Suprapubic skin (tissue), 4 donors: Measurements from ENCODE around the gene SZT2. TPM values are rescaled to one million over a fixed set of nuclear protein-coding genes. Genes with fewer than 3 reads are reported as not detected.

ENCODE experiments used
- DNase-seq, 2 donors: peaks; one replicate each; pipeline ENCODE4 v3.0.0-alpha.2; 2019; ENCODE audit warnings: low spot score in 2 of 2
- H3K27ac ChIP-seq: fragments of 200-600 bp; sonication (generic); one replicate; pipeline ENCODE4 v1.5.1; 2019
- H3K27me3 ChIP-seq: fragments of 200-600 bp; sonication (generic); one replicate; pipeline ENCODE4 v1.5.1; 2019
- H3K36me3 ChIP-seq: fragments of 200-600 bp; sonication (generic); one replicate; pipeline ENCODE4 v1.5.1; 2019
- H3K4me1 ChIP-seq: fragments of 200-600 bp; sonication (generic); one replicate; pipeline ENCODE4 v1.5.1; 2019
- H3K4me3 ChIP-seq: fragments of 200-600 bp; sonication (generic); one replicate; pipeline ENCODE4 v1.5.1; 2019; ENCODE audit warnings: mild to moderate bottlenecking
- H3K9me3 ChIP-seq: fragments of 200-600 bp; sonication (generic); one replicate; pipeline ENCODE4 v1.5.1; 2019
- CTCF ChIP-seq, 2 donors: fragments of 200-600 bp in 1 of 2; fragments of 450-650 bp in 1 of 2; sonication (generic) in 1 of 2; IDR thresholded peaks; one replicate each; pipeline ENCODE4 v1.5.1; 2016 to 2019; ENCODE audit warnings: antibody characterized with exemption in 2 of 2, mild to moderate bottlenecking in 1 of 2, moderate library complexity in 1 of 2
- EP300 ChIP-seq: sonication (generic); formaldehyde crosslinking; IDR thresholded peaks from one replicate; pipeline ENCODE4 v1.6.1; 2017; ENCODE audit warnings: antibody characterized with exemption
- POLR2A ChIP-seq, 2 donors: fragments of 450-650 bp; IDR thresholded peaks; one replicate each; pipeline ENCODE4 v1.6.1; 2017; ENCODE audit warnings: antibody characterized with exemption in 2 of 2, mild to moderate bottlenecking in 2 of 2, moderate library complexity in 2 of 2
- POLR2AphosphoS5 ChIP-seq, 3 donors: sonication (generic); formaldehyde crosslinking; IDR thresholded peaks; one replicate each; pipeline ENCODE4 v1.6.1; 2017; ENCODE audit warnings: antibody characterized with exemption in 3 of 3
- WGBS: methylation state at CpG from one replicate; pipeline ENCODE4 v1.1.5; 2018; 5-methylcytosine and 5-hydroxymethylcytosine counted together
- total RNA-seq, 4 donors: library from RNA; depleted of rRNA; stranded (reverse); fragments of >200 nt; gene quantifications; one replicate each; pipeline ENCODE4 v1.1.0, GENCODE V29; 2016

SZT2 gene
- total RNA-seq, 4 donors from 2014 or later, result 44.2 to 132 (median 65.5) TPM

- no peak overlapping the region for H3K27ac ChIP-seq
- peak in 1 of 2 donors; percentile 30 for DNase-seq
- 98% methylated on average over 8 of the region's 8 CpGs for WGBS
- no peaks in the 10 kb centered on the region for H3K9me3 ChIP-seq
- no peak overlapping the region for H3K4me3 ChIP-seq
- no peak for TF ChIP-seq EP300
- no peak for TF ChIP-seq CTCF (IDR thresholded peaks at IDR 0.05)
- no peak for TF ChIP-seq POLR2AphosphoS5 (IDR thresholded peaks at IDR 0.05)
- TF ChIP-seq POLR2A (IDR thresholded peaks at IDR 0.05), result no peak
- H3K36me3 ChIP-seq, result peaks cover 82% of the 10 kb centered on the region
- H3K27me3 ChIP-seq, result no peaks in the 10 kb centered on the region
- H3K4me1 ChIP-seq, result peaks cover 10% of the 10 kb centered on the region
Observed at GRCh38 chr1:43438576-43438952, 48.9 kb downstream of the SZT2 start.

- H3K36me3 ChIP-seq, result peaks cover 82% of the 10 kb centered on the region
Observed at GRCh38 chr1:43438953-43439581, 49.4 kb downstream of the SZT2 start.

GRCh38 chr1:43439781-43440180 lies 50.1 kb downstream of the SZT2 start:
- peaks cover 84% of the 10 kb centered on the region for H3K36me3 ChIP-seq
- WGBS, result 91% methylated on average over 5 of the region's 7 CpGs
- DNase-seq, result peak in 1 of 2 donors; percentile 39
- H3K4me3 ChIP-seq, result no peak overlapping the region
- no peaks in the 10 kb centered on the region for H3K9me3 ChIP-seq
- H3K4me1 ChIP-seq, result peaks cover 10% of the 10 kb centered on the region
- H3K27ac ChIP-seq, result no peak overlapping the region
- TF ChIP-seq CTCF (IDR thresholded peaks at IDR 0.05) (no peak), EP300 (no peak), POLR2AphosphoS5 (IDR thresholded peaks at IDR 0.05) (no peak), POLR2A (IDR thresholded peaks at IDR 0.05) (no peak)
- H3K27me3 ChIP-seq, result no peaks in the 10 kb centered on the region

More at GRCh38 chr1:43438953-43439581, 49.4 kb downstream of the SZT2 start:
- no peaks in the 10 kb centered on the region for H3K27me3 ChIP-seq
- peaks cover 10% of the 10 kb centered on the region for H3K4me1 ChIP-seq
- 89% methylated on average over 10 of the region's 10 CpGs for WGBS
- TF ChIP-seq CTCF (IDR thresholded peaks at IDR 0.05) (no peak), POLR2A (IDR thresholded peaks at IDR 0.05) (no peak), POLR2AphosphoS5 (IDR thresholded peaks at IDR 0.05) (no peak), EP300 (no peak)
- no peak overlapping the region for H3K27ac ChIP-seq
- no peaks in the 10 kb centered on the region for H3K9me3 ChIP-seq
- H3K4me3 ChIP-seq, result no peak overlapping the region
- DNase-seq, result peak; percentile 55 to 67

GRCh38 chr1:43440358-43440757 lies 50.7 kb downstream of the SZT2 start:
- 86% methylated on average over 7 of the region's 7 CpGs for WGBS
- H3K27ac ChIP-seq, result no peak overlapping the region
- H3K4me1 ChIP-seq, result peaks cover 5% of the 10 kb centered on the region
- H3K27me3 ChIP-seq, result no peaks in the 10 kb centered on the region
- H3K4me3 ChIP-seq, result no peak overlapping the region
- DNase-seq, result peak in 1 of 2 donors; percentile 46
- peaks cover 85% of the 10 kb centered on the region for H3K36me3 ChIP-seq
- no peak for TF ChIP-seq POLR2AphosphoS5 (IDR thresholded peaks at IDR 0.05)
- TF ChIP-seq POLR2A (IDR thresholded peaks at IDR 0.05), result no peak
- TF ChIP-seq CTCF (IDR thresholded peaks at IDR 0.05), result no peak
- no peak for TF ChIP-seq EP300
- no peaks in the 10 kb centered on the region for H3K9me3 ChIP-seq

- no peaks in the 10 kb centered on the region for H3K27me3 ChIP-seq
- WGBS, result 92% methylated on average over 11 of the region's 15 CpGs
- DNase-seq, result peak in 1 of 2 donors; percentile 40
- TF ChIP-seq POLR2AphosphoS5 (IDR thresholded peaks at IDR 0.05), result no peak
- no peak for TF ChIP-seq POLR2A (IDR thresholded peaks at IDR 0.05)
- TF ChIP-seq EP300, result no peak
- no peak for TF ChIP-seq CTCF (IDR thresholded peaks at IDR 0.05)
- H3K4me1 ChIP-seq, result peaks cover 3% of the 10 kb centered on the region
- no peaks in the 10 kb centered on the region for H3K9me3 ChIP-seq
- peaks cover 94% of the 10 kb centered on the region for H3K36me3 ChIP-seq
- no peak overlapping the region for H3K27ac ChIP-seq
- H3K4me3 ChIP-seq, result no peak overlapping the region
Observed at GRCh38 chr1:43441166-43441893, 51.6 kb downstream of the SZT2 start.
